Measurements from ENCODE around the gene NEAT1. TPM values are rescaled to one million over a fixed set of nuclear protein-coding genes. Genes with fewer than 3 reads are reported as not detected.

Gene NEAT1
- total and polyA plus RNA-seq, 9 of the 15 experiments (the other 6 are each of a cell fraction or from before 2014, with no cell fraction given) = 20.1 to 389 (median 62.8) TPM

GRCh38 chr11:65382033-65382803 lies 40.4 kb upstream of the NEAT1 start, which contains the start of gene SLC25A45 (continued):
- TF ChIP-seq ZNF766 (CRISPR knock-in tag; conservative IDR thresholded peaks at IDR 0.05) (no peak; the same call in 1 of the 2 replicates), MTA1 (IDR thresholded peaks at IDR 0.05; ENCODE audit: borderline replicate concordance) (no peak; the same call in 1 of the 2 replicates), KLF6 (CRISPR knock-in tag; IDR thresholded peaks at IDR 0.05; ENCODE audit: borderline replicate concordance) (peak; percentile 44; the same call in 1 of the 2 replicates), ZNF518B (CRISPR knock-in tag; IDR thresholded peaks at IDR 0.05) (no peak), FOXK2 (conservative IDR thresholded peaks at IDR 0.05 in 1 of 2, IDR thresholded peaks at IDR 0.05 in 1 of 2; ENCODE audit: low read depth in 2 of 2) (peak; percentile 97 to 99), MAFF (IDR thresholded peaks at IDR 0.05; ENCODE audit: low read length) (no peak), MBD1 (CRISPR knock-in tag; IDR thresholded peaks at IDR 0.05) (no peak), SMAD1 (IDR thresholded peaks at IDR 0.05; ENCODE audit: low read depth, low read length, partially characterized antibody) (peak; percentile 52), ZNF431 (CRISPR knock-in tag; IDR thresholded peaks at IDR 0.05) (peak; percentile 65; the same call in 1 of the 2 replicates), E4F1 (CRISPR knock-in tag; IDR thresholded peaks at IDR 0.05; ENCODE audit: borderline replicate concordance) (no peak), USF1 (CRISPR knock-in tag; IDR thresholded peaks at IDR 0.05) (peak; percentile 52), PRMT5 (CRISPR knock-in tag; IDR thresholded peaks at IDR 0.05) (no peak), ZNF280A (IDR thresholded peaks at IDR 0.05; ENCODE audit: low read depth, partially characterized antibody) (no peak), EP300 (IDR thresholded peaks at IDR 0.05; ENCODE audit: low read length) (peak; percentile 85), ZNF830 (CRISPR knock-in tag; IDR thresholded peaks at IDR 0.05) (no peak), SRSF7 (optimal IDR thresholded peaks at IDR 0.05; ENCODE audit: low read depth, low read length) (no peak)

All from K562 (cell line).